ENCODE results near the gene PGPEP1. TPM values are rescaled to one million over a fixed set of nuclear protein-coding genes. Genes with fewer than 3 reads are reported as not detected.

PGPEP1 gene
- 2.2 to 4.3 TPM (median 3.7 TPM) in 5 replicates for total RNA-seq (2022; extraction: Qiagen RNA extraction; ENCODE audit: low read depth)

GRCh38 chr19:18340190-18340989 lies at the start of gene PGPEP1:
TSS of gene PGPEP1 (plus strand) at chr19:18340598. CDS start at chr19:18340682, 84 bp downstream.

GRCh38 chr19:18322759-18323460 lies 17.5 kb upstream of the PGPEP1 start, which contains the start of gene LSM4:
TSS of gene LSM4 (minus strand) at chr19:18323076. CDS start at chr19:18323020, 56 bp downstream.

GRCh38 chr19:18385675-18386542 lies 45.5 kb downstream of the PGPEP1 start, which contains the start of gene GDF15:
TSS of gene GDF15 (plus strand) at chr19:18386158. CDS start at chr19:18386190, 32 bp downstream.

GRCh38 chr19:18397242-18398202 lies 57.1 kb downstream of the PGPEP1 start, which contains the start of gene LRRC25:
TSS of gene LRRC25 (minus strand) at chr19:18397622. CDS start at chr19:18396963, 659 bp downstream.

GRCh38 chr19:18419195-18419698 lies 78.8 kb downstream of the PGPEP1 start, which contains the start of gene SSBP4:
TSS of gene SSBP4 (plus strand) at chr19:18419398. CDS start at chr19:18419649, 251 bp downstream.

Other genes with a start within 250 kb of the PGPEP1 start
- gene MAST3, start 242.8 kb upstream of the PGPEP1 start, total RNA-seq (2022; extraction: Qiagen RNA extraction; ENCODE audit: low read depth): 1.7 to 2.3 TPM (median 2.0 TPM) in 5 replicates
- gene PIK3R2, start 187.4 kb upstream of the PGPEP1 start, total RNA-seq (2022; extraction: Qiagen RNA extraction; ENCODE audit: low read depth): 4.4 to 11.0 TPM (median 10.6 TPM) in 5 replicates
- gene IFI30, start 166.8 kb upstream of the PGPEP1 start, total RNA-seq (2022; extraction: Qiagen RNA extraction; ENCODE audit: low read depth): 11.6 to 20.8 TPM (median 13.7 TPM) in 5 replicates
- 8.2 to 13.5 TPM (median 11.9 TPM) in 5 replicates for gene MPV17L2, start 147.4 kb upstream of the PGPEP1 start, total RNA-seq (2022; extraction: Qiagen RNA extraction; ENCODE audit: low read depth)
- 0.74 to 0.94 TPM (median 0.87 TPM) in 5 replicates for gene RAB3A, start 136.6 kb upstream of the PGPEP1 start, total RNA-seq (2022; extraction: Qiagen RNA extraction; ENCODE audit: low read depth)
- 0.02 to 0.29 TPM (median 0.23 TPM) in 4 of 5 replicates, not detected in the other for gene PDE4C, start 114.2 kb upstream of the PGPEP1 start, total RNA-seq (2022; extraction: Qiagen RNA extraction; ENCODE audit: low read depth)
- 0.25 to 0.69 TPM (median 0.51 TPM) in 5 replicates for gene IQCN, start 66.1 kb upstream of the PGPEP1 start, total RNA-seq (2022; extraction: Qiagen RNA extraction; ENCODE audit: low read depth)
- 32.2 to 63.7 TPM (median 50.1 TPM) in 5 replicates for gene JUND, start 59.0 kb upstream of the PGPEP1 start, total RNA-seq (2022; extraction: Qiagen RNA extraction; ENCODE audit: low read depth)
- gene LSM4, start 17.5 kb upstream of the PGPEP1 start, total RNA-seq (2022; extraction: Qiagen RNA extraction; ENCODE audit: low read depth): 214 to 233 TPM (median 229 TPM) in 5 replicates
- 40.6 to 72.6 TPM (median 50.5 TPM) in 5 replicates for gene GDF15, start 45.6 kb downstream of the PGPEP1 start, total RNA-seq (2022; extraction: Qiagen RNA extraction; ENCODE audit: low read depth)
- gene LRRC25, start 57.0 kb downstream of the PGPEP1 start, total RNA-seq (2022; extraction: Qiagen RNA extraction; ENCODE audit: low read depth): not detected in 5 replicates
- 42.9 to 62.5 TPM (median 44.8 TPM) in 5 replicates for gene SSBP4, start 78.8 kb downstream of the PGPEP1 start, total RNA-seq (2022; extraction: Qiagen RNA extraction; ENCODE audit: low read depth)
- gene ISYNA1, start 97.5 kb downstream of the PGPEP1 start, total RNA-seq (2022; extraction: Qiagen RNA extraction; ENCODE audit: low read depth): 30.2 to 44.3 TPM (median 37.1 TPM) in 5 replicates
- 4.9 to 5.5 TPM (median 5.0 TPM) in 5 replicates for gene ELL, start 181.5 kb downstream of the PGPEP1 start, total RNA-seq (2022; extraction: Qiagen RNA extraction; ENCODE audit: low read depth)
- 133 to 151 TPM (median 136 TPM) in 5 replicates for gene FKBP8, start 203.0 kb downstream of the PGPEP1 start, total RNA-seq (2022; extraction: Qiagen RNA extraction; ENCODE audit: low read depth)
- gene KXD1, start 217.3 kb downstream of the PGPEP1 start, total RNA-seq (2022; extraction: Qiagen RNA extraction; ENCODE audit: low read depth): 87.9 to 111 TPM (median 98.4 TPM) in 5 replicates
- 1,087 to 1,167 TPM (median 1,108 TPM) in 5 replicates for gene UBA52, start 231.3 kb downstream of the PGPEP1 start, total RNA-seq (2022; extraction: Qiagen RNA extraction; ENCODE audit: low read depth)
- 37.0 to 53.9 TPM (median 50.4 TPM) in 5 replicates for gene REX1BD, start 248.2 kb downstream of the PGPEP1 start, total RNA-seq (2022; extraction: Qiagen RNA extraction; ENCODE audit: low read depth)

Data from A549 treated with DMSO at 1 μM for 4 hours (cell line).